RWPE2 (cell line): Measurements from ENCODE around the gene EXPH5.

Experiments
- ATAC-seq: fragments of 200-7000 bp; cut with Tn5 transposase; 3 replicates; pipeline ENCODE4 v1.9.1; 2021; ENCODE audit warnings: low read depth
- DNase-seq: peaks from one replicate; pipeline ENCODE4 v3.0.0-alpha.2; 2020; ENCODE audit warnings: low spot score
- H3K27ac ChIP-seq: fragments of 450-650 bp; 2 replicates; pipeline ENCODE4 v1.5.1; 2017; ENCODE audit warnings: mild to moderate bottlenecking; ENCODE audit not compliant: poor library complexity, severe bottlenecking
- H3K27me3 ChIP-seq: fragments of 250-450 bp; sonication (Bioruptor Pico); 2 replicates; pipeline ENCODE4 v1.5.1; 2021; ENCODE audit warnings: mild to moderate bottlenecking, moderate library complexity; ENCODE audit not compliant: insufficient read depth, poor library complexity, severe bottlenecking
- H3K36me3 ChIP-seq: fragments of 250-450 bp; sonication (Bioruptor Pico); 2 replicates; pipeline ENCODE4 v1.5.1; 2020; ENCODE audit warnings: low read depth, mild to moderate bottlenecking, moderate library complexity
- H3K4me1 ChIP-seq: fragments of 250-450 bp; sonication (Bioruptor Pico); 2 replicates; pipeline ENCODE4 v1.5.1; 2021; ENCODE audit warnings: mild to moderate bottlenecking, moderate library complexity; ENCODE audit not compliant: insufficient read depth, poor library complexity, severe bottlenecking
- H3K4me3 ChIP-seq: fragments of 250-450 bp; sonication (Bioruptor Pico); 2 replicates; pipeline ENCODE4 v1.5.1; 2021; ENCODE audit warnings: mild to moderate bottlenecking, moderate library complexity; ENCODE audit not compliant: severe bottlenecking
- H3K9me3 ChIP-seq: fragments of 250-450 bp; sonication (Bioruptor Pico); 2 replicates; pipeline ENCODE4 v1.5.1; 2021; ENCODE audit warnings: mild to moderate bottlenecking, moderate library complexity; ENCODE audit not compliant: severe bottlenecking
- CTCF ChIP-seq: fragments of 450-650 bp; IDR thresholded peaks from one replicate; pipeline ENCODE4 v1.5.1; 2017; ENCODE audit warnings: mild to moderate bottlenecking, moderate library complexity; ENCODE audit not compliant: poor library complexity, severe bottlenecking

Gene EXPH5

GRCh38 chr11:108500721-108501120 is 92.8 kb downstream of the EXPH5 start:
- no peak for DNase-seq
- H3K36me3 ChIP-seq = no peaks in the 10 kb centered on the region
- no peaks in the 10 kb centered on the region for H3K27me3 ChIP-seq
- peaks cover 5% of the 10 kb centered on the region for H3K4me1 ChIP-seq
- no peak for TF ChIP-seq CTCF
- no peak for ATAC-seq
- no peaks in the 10 kb centered on the region for H3K9me3 ChIP-seq
- H3K4me3 ChIP-seq = no peak overlapping the region
- H3K27ac ChIP-seq = no peak overlapping the region

GRCh38 chr11:108500169-108500568 is 93.4 kb downstream of the EXPH5 start:
- ATAC-seq = no peak
- Histone ChIP-seq H3K4me1 (peaks cover 5% of the 10 kb centered on the region), H3K27me3 (no peaks in the 10 kb centered on the region), H3K4me3 (no peak overlapping the region), H3K9me3 (no peaks in the 10 kb centered on the region), H3K27ac (no peak overlapping the region), H3K36me3 (no peaks in the 10 kb centered on the region)
- no peak for DNase-seq
- no peak for TF ChIP-seq CTCF

GRCh38 chr11:108498816-108499408 is 94.7 kb downstream of the EXPH5 start:
- no peak for TF ChIP-seq CTCF
- ATAC-seq (no peak), DNase-seq (no peak)
- Histone ChIP-seq H3K27ac (peak overlapping the region; percentile 74), H3K36me3 (no peaks in the 10 kb centered on the region), H3K27me3 (no peaks in the 10 kb centered on the region), H3K4me1 (peaks cover 5% of the 10 kb centered on the region), H3K9me3 (no peaks in the 10 kb centered on the region), H3K4me3 (peak overlapping the region; percentile 44)

- H3K4me1 ChIP-seq = peaks cover 5% of the 10 kb centered on the region
- H3K4me3 ChIP-seq = peak within 1 kb of the TSS; percentile 44
- TF ChIP-seq CTCF = no peak
- peak; percentile 37 for ATAC-seq
- no peaks in the 10 kb centered on the region for H3K9me3 ChIP-seq
- no peaks in the 10 kb centered on the region for H3K27me3 ChIP-seq
- H3K27ac ChIP-seq = peak within 1 kb of the TSS; percentile 74
- H3K36me3 ChIP-seq = no peaks in the 10 kb centered on the region
- DNase-seq = no peak
These were observed 95.3 kb downstream of the EXPH5 start, which contains the start of gene POGLUT3 for GRCh38 chr11:108498046-108498815. POGLUT3 (minus strand) TSS chr11:108498384; CDS start chr11:108498366, 18 bp downstream.
